Stimulated activated CD4-positive, alpha-beta T cell treated with anti-CD3 and anti-CD28 coated beads, Interleukin-15, amount 100 ng/mL, for 24 hours (primary cell): ENCODE results near the gene TRAP1.
"Not testable (repeated sequence)": the region's sequence is repeated elsewhere in the genome, so short reads cannot be mapped to it uniquely, and the experiment has no call there.

ENCODE experiments used
- DNase-seq: peaks from one replicate; pipeline ENCODE4 v3.0.0-alpha.2; 2020

The TRAP1 gene

GRCh38 chr16:3670711-3671110 is 46.6 kb downstream of the TRAP1 start:
- no peak for DNase-seq

GRCh38 chr16:3669082-3669481 is 48.2 kb downstream of the TRAP1 start:
- DNase-seq, result no peak

- DNase-seq, result no peak
These were observed 48.7 kb downstream of the TRAP1 start for GRCh38 chr16:3668626-3669025.

- no peak for DNase-seq
These were observed 51.8 kb downstream of the TRAP1 start for GRCh38 chr16:3665508-3665907.

- DNase-seq, result no peak
These were observed 53.0 kb downstream of the TRAP1 start for GRCh38 chr16:3664187-3664896.

GRCh38 chr16:3662601-3663000 is 54.7 kb downstream of the TRAP1 start:
- no peak for DNase-seq

GRCh38 chr16:3661922-3662321 is 55.4 kb downstream of the TRAP1 start:
- no peak for DNase-seq

- no peak for DNase-seq
These were observed 56.0 kb downstream of the TRAP1 start for GRCh38 chr16:3661311-3661710.

GRCh38 chr16:3659251-3659650 is 58.1 kb downstream of the TRAP1 start:
- no peak for DNase-seq

- peak; percentile 60 for DNase-seq
These were observed 60.5 kb downstream of the TRAP1 start for GRCh38 chr16:3656491-3657468.

GRCh38 chr16:3656160-3656490 is 61.2 kb downstream of the TRAP1 start:
- not testable (repeated sequence) for DNase-seq

GRCh38 chr16:3655396-3656159 is 61.7 kb downstream of the TRAP1 start:
- DNase-seq, result no peak

GRCh38 chr16:3655030-3655395 is 62.3 kb downstream of the TRAP1 start:
- no peak for DNase-seq

GRCh38 chr16:3654249-3654991 is 62.9 kb downstream of the TRAP1 start, which contains the start of gene DNASE1:
DNASE1 (plus strand) TSS chr16:3654691; CDS start chr16:3655374, 683 bp downstream.
- peak; percentile 74 for DNase-seq

GRCh38 chr16:3652373-3653195 is 64.7 kb downstream of the TRAP1 start:
- DNase-seq, result peak; percentile 1

- DNase-seq, result peak; percentile 1
These were observed 65.6 kb downstream of the TRAP1 start for GRCh38 chr16:3651461-3652372.

GRCh38 chr16:3650631-3651265 is 66.6 kb downstream of the TRAP1 start:
- no peak for DNase-seq

- no peak for DNase-seq
These were observed 70.9 kb downstream of the TRAP1 start for GRCh38 chr16:3646348-3646920.

- no peak for DNase-seq
These were observed 71.6 kb downstream of the TRAP1 start for GRCh38 chr16:3645504-3646347.
